Right renal pelvis (tissue), 4 donors: ENCODE measurements around the gene GLO1. TPM values are rescaled to one million over a fixed set of nuclear protein-coding genes. Genes with fewer than 3 reads are reported as not detected.
"Not testable (repeated sequence)": the region's sequence is repeated elsewhere in the genome, so short reads cannot be mapped to it uniquely, and the experiment has no call there.

ENCODE experiments used
- DNase-seq, 4 donors: peaks; one replicate each; pipeline ENCODE4 v3.0.0-alpha.2; 2013; ENCODE audit warnings: low read depth in 4 of 4, low spot score in 3 of 4, missing footprints in 1 of 4
- polyA plus RNA-seq, 4 donors: library from polyadenylated mRNA; unstranded; fragments of 120-200 nt; gene quantifications; one replicate each; pipeline ENCODE4 v1.2.1, GENCODE V29; 2013; ENCODE audit not compliant: insufficient read length in 4 of 4

GLO1 gene
- polyA plus RNA-seq, 4 donors: 145 to 188 (median 179) TPM

DNA sequence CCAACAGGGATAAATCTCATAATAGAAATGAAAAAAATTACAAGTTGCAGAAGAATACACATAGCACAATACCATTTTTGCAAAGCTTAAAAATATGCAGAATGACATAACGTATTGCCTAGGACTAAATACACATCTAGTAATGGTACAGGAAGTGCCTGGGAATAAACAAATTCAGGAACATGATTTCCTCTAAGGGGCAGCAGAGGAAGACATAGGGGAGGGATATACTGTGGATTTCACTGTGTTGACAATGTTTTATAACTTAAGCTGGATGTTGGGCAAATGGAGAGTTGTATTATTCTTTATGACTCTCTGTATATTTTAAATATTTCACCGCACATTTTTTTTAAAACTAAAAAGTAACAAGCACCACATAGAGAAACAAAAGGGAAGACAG is 5.6 kb upstream of the GLO1 start:
- no peak for DNase-seq

DNA sequence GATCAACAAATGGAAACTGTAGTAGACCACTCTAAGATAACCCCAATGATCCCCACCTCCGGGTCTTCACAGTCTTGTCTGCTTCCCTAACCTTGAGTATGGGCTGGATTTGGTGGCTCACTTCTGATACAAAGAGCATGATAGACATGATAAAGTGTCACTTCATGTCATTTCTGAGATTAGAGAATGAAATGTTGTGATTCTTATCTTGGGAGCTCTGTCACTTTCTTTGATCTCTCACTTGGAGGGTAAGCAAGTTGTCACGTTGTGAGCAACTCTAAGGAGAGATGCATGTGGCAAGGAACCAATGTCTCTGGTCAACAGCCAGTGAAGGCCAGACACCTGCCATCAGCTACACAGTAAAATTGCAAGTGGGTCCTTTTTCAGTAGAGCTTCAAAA is 3.0 kb upstream of the GLO1 start:
- no peak for DNase-seq

DNA sequence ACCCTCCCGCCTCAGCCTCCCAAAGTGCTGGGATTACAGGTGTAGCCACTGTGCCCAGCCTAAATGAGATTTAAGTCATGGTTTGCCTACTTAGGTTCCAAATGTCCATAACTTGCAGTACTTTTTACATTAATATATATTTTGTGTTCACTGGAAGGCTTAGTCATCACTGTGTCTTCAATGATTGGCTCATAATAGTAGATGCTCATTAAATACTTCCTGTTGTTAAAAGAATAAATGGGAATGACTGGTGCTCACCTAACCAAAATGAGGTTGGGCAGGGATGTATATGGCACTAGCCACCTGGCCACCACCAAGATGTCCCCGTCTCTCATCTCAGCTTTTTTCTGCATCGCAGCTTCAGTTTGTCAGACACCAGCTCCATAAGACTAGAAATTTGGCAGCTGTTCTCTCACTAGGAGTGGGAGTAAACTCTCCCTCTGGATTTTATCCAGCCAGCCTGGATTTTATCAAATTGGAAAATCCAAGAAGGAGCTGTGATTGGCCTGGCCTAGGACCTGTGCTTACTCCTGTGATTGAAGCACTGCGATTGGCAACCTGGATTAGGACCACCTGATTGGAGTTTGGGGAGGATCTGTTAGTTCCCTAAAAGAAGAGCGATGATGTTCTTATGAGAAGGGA is 1.1 kb upstream of the GLO1 start:
- no peak for DNase-seq

DNA sequence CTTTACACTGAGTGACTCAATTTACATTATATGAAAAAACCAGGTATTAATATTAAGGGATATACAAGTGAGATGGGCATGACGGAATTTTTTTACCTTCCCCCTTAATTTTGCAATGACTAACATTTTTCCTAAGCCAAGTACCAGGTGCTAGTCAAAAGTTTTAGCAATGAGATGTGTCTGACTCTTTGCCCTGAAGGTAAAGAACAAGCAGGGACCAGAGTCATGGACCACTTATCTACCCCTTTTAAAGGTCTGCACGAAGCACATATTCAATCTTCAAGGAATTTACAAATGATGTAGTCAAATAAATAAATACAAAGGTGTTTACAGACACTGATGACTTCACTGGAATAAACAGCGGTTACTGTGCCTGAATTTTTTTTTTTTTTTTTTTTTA is 1.4 kb downstream of the GLO1 start:
- DNase-seq: no peak

DNA sequence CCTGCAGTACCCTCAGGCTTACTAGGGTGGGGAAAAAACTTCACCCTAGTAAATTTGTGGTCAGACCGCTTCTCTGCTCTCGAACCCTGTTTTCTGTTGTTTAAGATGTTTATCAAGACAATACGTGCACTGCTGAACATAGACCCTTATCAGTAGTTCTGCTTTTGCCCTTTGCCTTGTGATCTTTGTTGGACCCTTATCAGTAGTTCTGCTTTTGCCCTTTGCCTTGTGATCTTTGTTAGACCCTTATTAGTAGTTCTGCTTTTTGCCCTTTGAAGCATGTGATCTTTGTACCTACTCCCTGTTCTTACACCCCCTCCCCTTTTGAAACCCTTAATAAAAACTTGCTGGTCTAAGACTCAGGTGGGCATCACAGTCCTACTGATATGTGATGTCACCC is 3.2 kb downstream of the GLO1 start:
- not testable (repeated sequence) for DNase-seq

DNA sequence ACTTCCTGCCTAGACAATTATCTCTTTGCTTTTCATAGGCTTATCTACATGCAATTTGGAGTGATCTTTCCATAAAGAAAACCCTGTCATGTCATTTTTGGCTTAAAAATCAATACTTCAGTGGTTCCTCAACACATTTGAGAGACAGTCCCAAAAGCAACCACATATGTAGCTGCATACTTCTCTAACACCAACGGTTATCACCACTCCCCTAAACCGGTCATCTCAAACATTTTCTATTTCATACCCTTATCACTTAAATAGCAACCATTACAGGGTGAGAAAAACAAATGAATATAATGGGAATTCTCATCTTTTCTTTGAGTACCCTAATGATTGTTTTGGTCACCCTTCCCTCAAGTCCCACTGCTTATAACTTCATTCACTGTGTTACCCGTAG is 5.1 kb downstream of the GLO1 start:
- no peak for DNase-seq

DNA sequence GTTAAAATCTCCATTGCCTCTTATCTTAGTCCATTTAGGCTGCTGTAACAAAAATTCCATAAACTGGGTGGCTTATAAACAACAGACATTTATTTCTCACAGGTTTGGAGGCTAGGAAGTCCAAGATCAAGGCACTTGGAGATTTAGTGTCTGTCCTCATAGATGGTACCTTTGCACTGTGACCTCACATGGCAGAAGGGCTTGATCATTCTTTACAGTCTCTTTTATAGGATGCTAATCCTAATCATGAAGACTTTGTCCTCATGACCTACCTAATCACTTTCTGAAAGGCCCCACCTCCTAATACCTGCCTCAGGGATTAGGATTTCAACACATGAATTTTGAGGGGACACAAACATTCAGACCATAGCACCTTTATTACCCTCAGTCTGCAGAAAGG is 6.6 kb downstream of the GLO1 start:
- no peak for DNase-seq

DNA sequence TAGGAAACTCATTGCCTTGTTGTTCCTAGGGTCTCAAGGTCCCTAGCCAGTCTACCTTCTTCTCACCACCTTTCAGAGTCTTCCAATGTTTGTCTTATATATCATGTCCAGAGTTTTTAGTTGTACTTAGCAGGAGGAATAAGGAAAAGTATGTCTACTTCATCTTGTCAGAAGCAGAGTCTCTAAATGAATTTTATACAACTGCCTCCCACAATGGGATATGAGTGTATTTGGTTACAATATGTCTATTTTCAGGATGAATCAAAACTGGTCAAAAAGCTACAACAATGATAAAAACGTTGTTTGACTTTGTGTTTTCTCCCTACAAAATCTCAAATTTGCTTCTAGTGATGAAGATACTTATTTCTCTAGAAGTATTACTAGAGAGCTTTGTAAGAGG is 7.0 kb downstream of the GLO1 start:
- no peak for DNase-seq

DNA sequence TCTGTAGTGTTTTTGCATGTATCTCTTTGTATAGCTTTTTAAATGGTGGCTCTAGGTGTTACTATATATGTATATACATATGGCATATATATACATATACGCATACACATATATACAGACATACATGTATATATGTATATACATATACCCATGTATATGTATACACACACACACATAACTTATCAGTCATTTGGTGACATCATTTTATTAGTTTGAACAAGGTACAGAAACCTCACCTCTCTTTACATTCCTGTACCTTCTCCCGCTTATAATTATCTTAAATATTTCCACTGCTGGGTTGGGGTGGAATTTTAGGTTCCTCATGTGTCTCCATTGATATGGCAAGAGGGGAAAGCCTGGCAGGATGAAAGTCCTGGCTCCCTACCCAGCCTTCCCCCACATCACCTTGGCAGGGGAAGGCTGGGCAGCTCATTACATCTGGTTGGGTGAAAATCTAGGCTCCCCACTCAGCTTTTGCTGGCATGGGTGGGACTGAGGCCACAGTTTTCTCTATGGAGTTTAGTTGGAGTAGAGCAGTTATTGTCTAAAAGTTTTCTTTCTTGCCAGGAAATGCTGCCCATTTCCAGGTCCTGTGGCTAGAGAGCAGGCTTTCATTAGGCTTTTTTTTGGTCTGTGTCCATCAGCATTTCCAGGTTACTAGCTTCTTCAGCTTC is 7.6 kb downstream of the GLO1 start:
- no peak for DNase-seq

DNA sequence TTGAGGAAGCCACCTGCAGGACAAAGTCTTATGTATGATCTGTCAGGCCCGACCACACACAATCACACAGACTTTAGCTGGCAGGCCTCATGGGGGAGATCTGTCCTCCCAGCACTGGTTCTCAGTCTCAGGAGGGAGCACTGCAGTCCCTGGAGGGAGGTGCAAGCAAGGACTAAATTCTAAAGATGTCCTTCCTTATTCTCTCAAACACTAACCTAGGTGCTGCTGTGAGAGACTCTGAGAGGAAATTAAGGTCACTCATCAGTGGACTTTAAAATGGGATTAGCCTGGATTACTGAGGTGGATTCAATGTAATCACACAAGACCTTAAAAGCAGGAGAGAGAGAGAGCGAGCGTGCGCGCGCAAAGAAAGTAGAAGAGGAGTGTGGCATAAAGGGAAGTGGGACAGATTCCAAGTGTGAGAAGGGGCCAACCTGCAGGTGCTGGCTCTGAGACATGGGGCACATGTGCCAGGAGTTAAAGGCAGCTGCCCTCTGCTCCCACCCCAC is 14.3 kb downstream of the GLO1 start:
- DNase-seq: no peak

DNA sequence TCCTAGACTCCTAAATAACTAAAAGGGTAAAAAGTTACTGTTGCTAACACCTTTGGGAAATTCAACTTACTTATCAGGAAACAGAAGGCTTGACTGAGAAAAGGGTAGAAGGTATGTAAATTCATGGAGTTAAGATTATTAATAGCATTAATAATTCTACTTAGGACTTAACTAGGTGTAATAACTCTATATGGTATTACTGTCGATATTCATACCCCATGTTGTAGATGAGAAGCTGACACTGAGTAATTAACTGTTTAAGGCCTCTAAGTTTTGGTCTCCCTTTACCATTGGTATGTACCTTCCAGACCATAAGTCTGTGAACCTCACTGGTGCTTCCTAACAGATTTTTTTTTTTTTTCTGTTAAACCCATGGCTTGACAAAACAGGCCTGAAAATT is 15.4 kb downstream of the GLO1 start:
- no peak for DNase-seq

DNA sequence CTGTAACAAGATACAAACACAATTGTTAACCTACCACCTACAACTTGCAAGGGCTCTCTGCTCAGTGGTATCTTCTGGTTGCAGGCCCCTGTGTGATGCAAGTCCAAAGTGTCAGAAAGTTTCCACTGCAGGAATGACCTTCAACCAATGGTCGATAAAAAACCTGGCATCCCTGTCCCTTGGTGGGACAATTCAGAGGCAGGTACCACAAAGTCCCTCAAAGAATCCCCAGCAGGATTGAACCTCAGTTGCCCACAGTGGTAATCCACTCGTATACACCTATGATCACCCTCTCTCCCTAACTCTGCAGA is 15.9 kb downstream of the GLO1 start:
- DNase-seq: no peak

DNA sequence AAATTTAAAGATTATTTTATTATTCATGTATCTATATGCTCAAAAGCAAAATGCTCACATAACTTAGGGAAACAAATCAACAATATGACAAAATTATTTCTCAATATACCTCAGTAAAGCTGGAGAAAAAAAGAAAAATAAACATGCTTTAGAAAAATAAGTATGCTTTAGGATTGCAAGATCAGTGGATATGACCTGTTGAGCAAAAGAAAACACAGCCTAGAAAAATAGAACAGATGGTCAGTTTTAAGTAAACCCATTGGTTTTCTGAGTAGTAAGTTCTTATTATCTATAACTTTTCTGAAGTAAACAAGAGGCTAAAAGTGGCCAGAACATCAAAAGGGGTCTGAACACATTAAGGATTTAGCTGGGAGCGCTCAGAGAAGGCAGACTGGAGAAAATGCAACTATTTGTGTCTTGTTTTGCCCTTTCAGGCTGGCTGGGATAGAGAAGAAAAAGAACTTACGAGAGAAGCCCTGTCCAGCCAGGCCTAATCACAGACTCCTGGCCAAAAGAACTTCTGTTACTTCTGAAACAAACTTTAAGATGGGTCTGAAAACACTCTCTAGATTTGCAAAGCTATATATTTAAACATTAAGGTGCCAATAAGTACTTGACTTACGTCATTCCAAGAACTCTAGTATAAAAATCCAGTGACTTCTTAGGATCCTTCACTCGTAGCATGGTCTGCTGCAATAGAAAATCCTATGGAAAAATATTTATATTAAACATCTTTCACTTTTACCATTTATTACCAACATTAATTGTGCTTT is 16.5 kb downstream of the GLO1 start:
- DNase-seq: no peak

DNA sequence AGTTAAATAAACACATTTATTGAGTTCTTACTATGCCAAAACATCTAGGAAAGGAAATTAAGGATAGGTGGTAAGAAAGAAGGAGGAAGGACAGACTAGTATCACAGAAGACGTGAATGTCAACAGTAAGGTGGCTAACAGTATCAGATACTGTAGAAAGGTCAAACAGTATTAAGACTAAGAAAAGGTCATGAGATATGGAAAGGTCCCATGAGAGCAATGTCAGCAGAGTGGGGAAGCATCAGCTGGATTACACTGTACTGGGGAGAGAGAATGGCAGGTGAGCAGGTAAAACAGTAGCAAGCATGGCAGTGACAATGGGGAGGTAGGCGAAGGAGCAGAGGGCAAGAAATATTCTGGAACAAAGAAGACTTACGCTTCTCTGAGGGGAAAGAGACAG is 18.0 kb downstream of the GLO1 start:
- DNase-seq: no peak

DNA sequence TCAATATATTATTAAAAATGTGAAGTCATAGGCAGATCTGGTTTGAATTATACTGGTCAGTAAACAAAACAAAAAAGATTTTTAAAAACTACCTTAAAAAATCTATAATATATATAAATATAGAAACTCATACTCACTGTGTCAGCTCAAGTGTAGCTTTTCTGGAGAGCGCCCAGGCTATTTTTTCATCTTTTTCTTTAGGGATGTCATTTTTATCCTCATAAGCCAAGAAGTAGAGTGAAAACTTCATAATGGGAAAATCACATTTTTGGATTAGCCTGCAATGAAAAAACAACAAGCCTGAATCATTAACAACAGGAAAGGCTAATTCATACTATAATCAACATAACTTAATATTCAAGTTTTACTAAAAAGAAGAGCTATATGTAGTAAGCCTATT is 18.7 kb downstream of the GLO1 start:
- no peak for DNase-seq

DNA sequence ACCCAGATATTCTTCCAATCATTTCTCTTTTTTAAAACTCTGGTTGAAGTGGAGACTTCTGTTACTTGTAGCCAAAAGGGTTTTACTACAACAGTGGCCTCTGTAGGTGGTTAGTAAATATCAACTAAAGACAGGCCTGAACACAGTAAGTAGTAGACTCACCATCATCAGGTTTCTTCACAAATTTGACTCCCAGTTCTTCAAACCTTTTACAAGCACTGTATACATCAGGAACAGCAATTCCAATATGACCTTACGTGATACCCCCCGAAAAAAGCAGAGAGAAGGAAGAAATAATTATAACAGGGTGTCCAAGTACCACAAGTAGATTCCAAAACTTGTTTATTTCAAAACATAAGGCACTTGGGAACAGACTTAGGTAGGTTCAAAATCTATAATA is 21.1 kb downstream of the GLO1 start:
- no peak for DNase-seq

DNA sequence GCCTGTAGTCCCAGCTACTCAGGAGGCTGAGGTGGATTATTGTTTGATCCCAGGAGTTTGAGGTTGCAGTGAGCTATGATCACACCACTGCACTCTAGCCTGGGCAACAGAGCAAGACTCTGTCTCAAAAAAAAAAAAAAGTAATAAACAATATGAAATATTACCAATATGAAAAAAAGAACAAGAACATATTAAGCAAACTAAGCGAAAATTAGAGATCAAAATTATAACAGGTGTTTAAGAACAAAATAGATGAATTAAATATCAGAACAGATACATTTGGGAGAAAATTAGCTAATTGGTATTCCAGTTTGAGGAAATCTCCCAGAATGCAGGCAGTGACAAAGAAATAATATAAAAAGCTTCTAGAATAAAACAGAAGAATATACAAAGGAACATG is 23.3 kb downstream of the GLO1 start:
- no peak for DNase-seq

DNA sequence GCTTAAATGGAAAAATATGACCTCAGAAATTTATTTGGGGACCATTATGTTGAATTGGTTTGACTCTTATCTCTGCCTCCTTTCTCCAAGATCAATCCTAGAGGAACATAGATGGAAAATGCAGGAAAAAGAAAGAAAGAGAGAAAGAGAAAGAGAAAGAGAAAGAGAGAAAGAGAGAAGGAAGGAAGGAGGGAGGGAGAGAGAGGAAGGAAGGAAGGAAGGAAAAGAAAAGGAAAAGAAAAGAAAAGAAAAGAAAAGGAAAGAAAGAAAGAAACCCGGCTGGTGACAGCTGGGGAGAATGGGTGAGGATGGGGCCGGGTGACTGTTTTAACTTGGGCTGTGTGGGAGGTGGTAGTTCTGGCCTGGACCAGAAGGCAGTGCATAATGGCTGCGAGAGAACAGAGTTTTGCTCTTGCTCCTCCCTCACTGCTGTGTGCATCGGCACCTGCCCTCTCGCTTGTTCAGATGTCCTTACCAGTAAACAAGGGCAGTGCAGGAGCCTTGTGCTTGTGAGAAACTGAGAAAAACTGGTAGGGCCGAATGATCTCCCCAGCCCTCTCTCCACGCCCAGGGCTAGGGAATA is 24.7 kb downstream of the GLO1 start:
- DNase-seq: no peak

DNA sequence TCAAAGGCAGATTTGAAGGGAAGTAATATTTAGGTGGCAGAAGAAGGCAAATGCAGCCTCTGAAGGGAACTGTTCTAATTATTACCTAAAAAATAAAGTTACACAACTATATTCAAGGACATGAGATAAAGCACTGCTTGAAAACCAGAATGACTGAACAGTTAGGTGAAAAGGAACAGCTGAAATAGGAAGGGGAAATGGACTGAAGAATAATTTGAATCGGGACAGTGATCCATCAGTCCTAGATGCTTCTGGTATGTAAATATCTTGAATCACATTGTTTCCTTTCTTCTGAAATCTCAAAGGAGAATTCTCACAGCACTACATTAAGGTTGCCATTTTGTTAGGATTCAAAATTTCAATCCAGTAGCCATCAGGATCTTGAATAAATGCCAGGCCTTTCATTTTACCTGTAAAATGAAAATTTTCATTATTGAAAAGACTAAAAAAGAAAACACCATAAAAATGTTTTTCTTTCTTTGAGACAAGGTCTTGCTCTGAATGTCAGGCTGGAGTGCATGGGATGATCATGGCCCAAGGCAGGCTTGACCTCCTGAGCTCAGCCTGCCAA is 25.9 kb downstream of the GLO1 start:
- DNase-seq: no peak

DNA sequence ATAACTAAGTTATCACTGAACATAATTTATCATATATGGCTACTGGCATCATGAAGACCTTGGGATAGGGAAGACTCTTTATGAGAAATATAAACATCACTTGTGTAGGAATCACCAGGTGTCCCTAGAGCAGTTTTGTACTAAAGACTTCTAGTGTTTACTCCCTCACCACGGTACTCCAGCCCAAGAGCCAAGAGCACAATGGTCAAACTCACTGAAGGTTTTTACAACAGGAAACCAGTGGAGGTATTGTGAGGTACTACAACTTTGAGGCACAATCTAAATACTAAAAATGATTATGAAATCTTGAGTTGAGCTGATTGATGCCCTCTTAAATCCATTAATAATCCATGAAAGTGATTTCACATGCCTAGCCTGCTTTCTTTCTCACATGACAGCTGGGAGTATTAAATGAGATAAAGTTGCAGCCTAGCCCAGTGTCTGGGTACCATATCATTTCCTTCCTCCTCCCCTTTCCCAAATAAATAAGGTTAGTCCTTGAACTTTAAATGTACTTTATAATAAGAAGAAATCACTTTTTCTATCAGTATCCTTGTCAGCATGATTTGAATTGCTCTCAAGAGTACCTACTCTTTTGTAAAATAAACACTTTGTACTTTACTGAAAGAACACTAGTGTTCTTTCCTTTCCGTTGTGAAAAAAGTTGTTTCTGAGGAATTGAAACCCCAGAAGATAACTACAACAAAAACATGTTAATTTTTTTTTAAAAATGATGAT is 26.5 kb downstream of the GLO1 start:
- DNase-seq: no peak
